Right ventricle myocardium inferior (tissue), 1 donor: ENCODE data around the gene SBF2. TPM values are rescaled to one million over a fixed set of nuclear protein-coding genes. Genes with fewer than 3 reads are reported as not detected.

Experiments
- ATAC-seq: fragments of 200-7000 bp; cut with Tn5 transposase; one replicate; pipeline ENCODE4 v1.9.1; 2020; ENCODE audit warnings: mild to moderate bottlenecking, moderate library complexity
- DNase-seq: peaks from one replicate; pipeline ENCODE4 v3.0.0; 2021; ENCODE audit errors: missing footprints
- intact Hi-C: fragments of 100-400 bp; cut with DNase I; formaldehyde crosslinking; loops from one replicate; pipeline ENCODE4 v1.11.0; 2022
- total RNA-seq: library from RNA; stranded (reverse); fragmentation: NEBNext Ultra II Directional; extraction: Animal tissue kit (Norgen Biotek cat#: 25700); gene quantifications from one replicate; pipeline ENCODE4 v1.2.1, GENCODE V29; 2021
- donor health status: DM: no; HTN: yes; CAD: no; lungs with severe emphysema.

SBF2 gene
- total RNA-seq, 1 donor from 2014 or later, result 16.7 TPM

GRCh38 chr11:10319702-10320558 is 25.9 kb upstream of the SBF2 start:
- intact Hi-C loops, result loop anchor here (5.0 kb wide), 1 partner anchor 348 kb away; no protein-coding TSS in a partner anchor
- ATAC-seq (no peak), DNase-seq (no peak)

- intact Hi-C loops, result no loop called here
- DNase-seq, result no peak
- no peak for ATAC-seq
Measured at GRCh38 chr11:10318527-10318802, 24.4 kb upstream of the SBF2 start.

- intact Hi-C loops, result no loop called here
- no peak for DNase-seq
- ATAC-seq, result no peak
Measured at GRCh38 chr11:10317776-10318526, 23.9 kb upstream of the SBF2 start.

GRCh38 chr11:10317151-10317755 is 23.2 kb upstream of the SBF2 start:
- peak; percentile 17 for ATAC-seq
- DNase-seq, result no peak
- intact Hi-C loops, result no loop called here

- intact Hi-C loops, result no loop called here
- ATAC-seq (no peak), DNase-seq (no peak)
Measured at GRCh38 chr11:10315083-10315482, 21.1 kb upstream of the SBF2 start.

- DNase-seq (no peak), ATAC-seq (peak; percentile 63)
- intact Hi-C loops, result no loop called here
Measured at GRCh38 chr11:10314199-10315072, 20.4 kb upstream of the SBF2 start.

- ATAC-seq, result no peak
- intact Hi-C loops, result no loop called here
Measured at GRCh38 chr11:10311802-10312201, 17.8 kb upstream of the SBF2 start.

GRCh38 chr11:10310301-10310841 is 16.4 kb upstream of the SBF2 start:
- intact Hi-C loops, result no loop called here
- ATAC-seq (no peak), DNase-seq (no peak)

More at GRCh38 chr11:10311802-10312201, 17.8 kb upstream of the SBF2 start:
- DNase-seq, result no peak

GRCh38 chr11:10309163-10310093 is 15.4 kb upstream of the SBF2 start:
- ATAC-seq, result no peak
- intact Hi-C loops, result loop anchor here (2.0 to 5.0 kb wide), 6 partner anchors 57 to 737 kb away; partner anchors contain the start of gene WEE1

GRCh38 chr11:10308201-10308954 is 14.4 kb upstream of the SBF2 start:
- ATAC-seq (no peak), DNase-seq (no peak)
- intact Hi-C loops, result loop anchor here (1.0 to 5.0 kb wide), 7 partner anchors 58 to 736 kb away; partner anchors contain the start of gene WEE1

More at GRCh38 chr11:10309163-10310093, 15.4 kb upstream of the SBF2 start:
- no peak for DNase-seq

- peak; percentile 92 for DNase-seq
- intact Hi-C loops, result loop anchor here (1.0 to 5.0 kb wide), 7 partner anchors 59 to 735 kb away; partner anchors contain the start of gene WEE1
- peak; percentile 66 for ATAC-seq
Measured at GRCh38 chr11:10307400-10308200, 13.6 kb upstream of the SBF2 start.

GRCh38 chr11:10307022-10307399 is 13.0 kb upstream of the SBF2 start:
- DNase-seq (no peak), ATAC-seq (no peak)
- intact Hi-C loops, result loop anchor here (5.0 kb wide), 5 partner anchors 190 to 735 kb away; partner anchors contain the start of gene WEE1

- ATAC-seq (no peak), DNase-seq (no peak)
- intact Hi-C loops, result loop anchor here (2.0 to 5.0 kb wide), 6 partner anchors 97 to 734 kb away; partner anchors contain the start of gene WEE1
Measured at GRCh38 chr11:10305964-10306918, 12.2 kb upstream of the SBF2 start.

GRCh38 chr11:10305262-10305963 is 11.4 kb upstream of the SBF2 start:
- peak; percentile 86 for DNase-seq
- ATAC-seq, result peak; percentile 9
- intact Hi-C loops, result loop anchor here (2.0 to 5.0 kb wide), 6 partner anchors 97 to 733 kb away; partner anchors contain the start of gene WEE1
